Measurements from ENCODE around the gene WDR41.

The WDR41 gene

DNA sequence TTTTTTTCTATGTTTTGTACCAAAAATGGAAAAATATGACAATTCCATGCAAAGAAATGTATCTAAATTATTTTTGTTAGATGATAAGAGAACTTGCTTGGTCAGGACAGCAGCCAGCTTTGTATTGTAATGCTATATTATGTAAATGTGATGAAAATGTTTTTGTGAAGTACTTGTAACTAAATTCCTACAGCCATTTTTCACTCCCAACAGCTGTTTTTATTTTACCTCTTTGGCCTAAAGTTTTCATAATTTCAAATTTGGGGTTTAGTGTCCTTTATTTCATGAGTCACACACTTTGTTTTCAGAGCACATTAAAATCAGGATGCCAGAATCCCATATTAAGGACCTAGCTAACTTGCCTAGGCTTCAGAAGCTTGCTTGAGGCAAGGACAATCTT is 64.1 kb downstream of the WDR41 start:
- Histone ChIP-seq H3K4me3 (no peak overlapping the region), H3K27ac (peak overlapping the region; percentile 61 to 64), H3K27me3 (no peaks in the 10 kb centered on the region), H3K4me1 (peaks cover 0 to 76% (median 28%) of the 10 kb centered on the region in 4 donors), H3K9me3 (no peaks in the 10 kb centered on the region), H3K36me3 (peaks cover 22 to 28% (median 27%) of the 10 kb centered on the region in 3 donors)
- TF ChIP-seq, protein P1, sequence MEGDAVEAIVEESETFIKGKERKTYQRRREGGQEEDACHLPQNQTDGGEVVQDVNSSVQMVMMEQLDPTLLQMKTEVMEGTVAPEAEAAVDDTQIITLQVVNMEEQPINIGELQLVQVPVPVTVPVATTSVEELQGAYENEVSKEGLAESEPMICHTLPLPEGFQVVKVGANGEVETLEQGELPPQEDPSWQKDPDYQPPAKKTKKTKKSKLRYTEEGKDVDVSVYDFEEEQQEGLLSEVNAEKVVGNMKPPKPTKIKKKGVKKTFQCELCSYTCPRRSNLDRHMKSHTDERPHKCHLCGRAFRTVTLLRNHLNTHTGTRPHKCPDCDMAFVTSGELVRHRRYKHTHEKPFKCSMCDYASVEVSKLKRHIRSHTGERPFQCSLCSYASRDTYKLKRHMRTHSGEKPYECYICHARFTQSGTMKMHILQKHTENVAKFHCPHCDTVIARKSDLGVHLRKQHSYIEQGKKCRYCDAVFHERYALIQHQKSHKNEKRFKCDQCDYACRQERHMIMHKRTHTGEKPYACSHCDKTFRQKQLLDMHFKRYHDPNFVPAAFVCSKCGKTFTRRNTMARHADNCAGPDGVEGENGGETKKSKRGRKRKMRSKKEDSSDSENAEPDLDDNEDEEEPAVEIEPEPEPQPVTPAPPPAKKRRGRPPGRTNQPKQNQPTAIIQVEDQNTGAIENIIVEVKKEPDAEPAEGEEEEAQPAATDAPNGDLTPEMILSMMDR (IDR thresholded peaks at IDR 0.05): no peak
- DNase-seq: no peak
- intact Hi-C loops (cut with DNase I; ENCODE audit: low total_unique reads): loop anchor here (10.0 kb wide), 1 partner anchor 63 kb away; no protein-coding TSS in a partner anchor

DNA sequence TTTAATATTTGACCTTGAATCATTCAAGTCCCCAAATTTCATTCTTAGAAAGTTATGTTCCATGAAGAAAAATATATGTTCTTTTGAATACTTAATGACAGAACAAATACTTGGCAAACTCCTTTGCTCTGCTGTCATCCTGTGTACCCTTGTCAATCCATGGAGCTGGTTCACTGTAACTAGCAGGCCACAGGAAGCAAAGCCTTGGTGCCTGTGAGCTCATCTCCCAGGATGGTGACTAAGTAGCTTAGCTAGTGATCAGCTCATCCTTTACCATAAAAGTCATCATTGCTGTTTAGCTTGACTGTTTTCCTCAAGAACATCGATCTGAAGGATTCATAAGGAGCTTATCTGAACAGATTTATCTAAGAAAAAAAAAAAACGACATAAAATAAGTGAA is 65.4 kb downstream of the WDR41 start:
- Histone ChIP-seq H3K9me3 (no peaks in the 10 kb centered on the region), H3K27me3 (no peaks in the 10 kb centered on the region), H3K4me1 (peaks cover 0 to 76% (median 28%) of the 10 kb centered on the region in 4 donors), H3K36me3 (peaks cover 10 to 16% (median 14%) of the 10 kb centered on the region in 3 donors), H3K4me3 (no peak overlapping the region), H3K27ac (peak overlapping the region; percentile 61 to 64)
- DNase-seq: no peak
- intact Hi-C loops (cut with DNase I; ENCODE audit: low total_unique reads): loop anchor here (10.0 kb wide), 1 partner anchor 62 kb away; no protein-coding TSS in a partner anchor
- TF ChIP-seq, protein P1 (IDR thresholded peaks at IDR 0.05): no peak

DNA sequence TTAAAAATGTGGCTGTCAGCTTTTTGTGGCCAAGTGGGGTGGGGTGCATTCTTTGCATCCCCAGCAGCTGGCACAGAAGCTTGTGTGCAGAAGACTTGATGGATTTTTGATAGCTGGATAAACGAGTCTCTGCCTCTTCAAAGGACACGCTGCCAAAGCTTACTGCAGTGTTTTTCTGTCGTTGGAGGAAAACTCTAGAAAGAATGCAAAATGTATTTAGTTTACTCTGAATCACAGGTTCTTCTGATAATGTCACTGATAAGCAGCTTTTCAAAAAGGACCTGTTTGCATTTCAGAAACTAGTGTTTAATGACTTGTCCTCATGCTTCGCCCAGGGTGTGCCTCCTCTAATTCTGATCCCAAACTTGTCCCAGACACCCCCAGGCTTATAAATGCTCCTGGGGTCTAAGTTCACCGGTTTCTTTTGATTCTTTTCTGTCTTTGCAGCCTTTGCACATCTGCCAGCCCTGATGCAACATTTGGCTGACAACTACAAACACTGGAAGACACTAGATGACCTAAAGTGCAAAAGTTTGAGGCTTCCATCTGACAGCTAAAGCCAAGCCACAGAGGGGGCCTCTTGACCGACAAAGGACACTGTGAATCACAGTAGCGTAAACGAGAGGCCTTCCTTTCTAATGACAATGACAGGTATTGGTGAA is 66.0 kb downstream of the WDR41 start:
- intact Hi-C loops (cut with DNase I; ENCODE audit: low total_unique reads): loop anchor here (10.0 kb wide), 1 partner anchor 61 kb away; no protein-coding TSS in a partner anchor
- Histone ChIP-seq H3K4me3 (no peak overlapping the region), H3K4me1 (peaks cover 0 to 76% (median 28%) of the 10 kb centered on the region in 4 donors), H3K9me3 (no peaks in the 10 kb centered on the region), H3K27me3 (no peaks in the 10 kb centered on the region), H3K27ac (peak overlapping the region; percentile 61 to 64), H3K36me3 (peaks cover 6 to 12% (median 9%) of the 10 kb centered on the region in 3 donors)
- TF ChIP-seq, protein P1 (IDR thresholded peaks at IDR 0.05): no peak
- DNase-seq: no peak

DNA sequence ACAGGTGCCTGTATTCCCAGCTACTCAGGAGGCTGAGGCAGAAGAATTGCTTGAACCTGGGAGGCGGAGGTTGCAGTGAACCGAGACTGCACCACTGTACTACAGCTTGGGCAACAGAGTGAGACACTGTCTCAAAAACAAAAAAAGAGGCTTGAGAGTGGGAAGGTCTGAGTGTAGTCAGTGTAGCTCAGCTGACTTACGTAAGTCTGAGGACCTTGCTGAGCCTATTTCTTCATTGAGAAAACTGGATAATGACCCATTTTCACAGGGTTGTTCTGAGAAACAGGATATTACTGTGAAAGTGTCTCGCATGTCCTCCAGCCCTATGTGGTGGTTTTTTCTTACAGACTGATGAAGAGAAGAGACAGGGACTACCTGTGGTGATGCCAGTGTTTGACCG is 66.7 kb downstream of the WDR41 start:
- H3K9me3 ChIP-seq: no peaks in the 10 kb centered on the region
- H3K27me3 ChIP-seq: no peaks in the 10 kb centered on the region
- peaks cover 0 to 69% (median 28%) of the 10 kb centered on the region in 4 donors for H3K4me1 ChIP-seq
- no peak for DNase-seq
- TF ChIP-seq, protein P1 (IDR thresholded peaks at IDR 0.05): no peak
- no peak overlapping the region for H3K4me3 ChIP-seq
- intact Hi-C loops (cut with DNase I; ENCODE audit: low total_unique reads): loop anchor here (10.0 kb wide), 1 partner anchor 61 kb away; no protein-coding TSS in a partner anchor
- peak overlapping the region; percentile 61 to 64 for H3K27ac ChIP-seq
- peaks cover 0 to 5% (median 3%) of the 10 kb centered on the region in 3 donors for H3K36me3 ChIP-seq

DNA sequence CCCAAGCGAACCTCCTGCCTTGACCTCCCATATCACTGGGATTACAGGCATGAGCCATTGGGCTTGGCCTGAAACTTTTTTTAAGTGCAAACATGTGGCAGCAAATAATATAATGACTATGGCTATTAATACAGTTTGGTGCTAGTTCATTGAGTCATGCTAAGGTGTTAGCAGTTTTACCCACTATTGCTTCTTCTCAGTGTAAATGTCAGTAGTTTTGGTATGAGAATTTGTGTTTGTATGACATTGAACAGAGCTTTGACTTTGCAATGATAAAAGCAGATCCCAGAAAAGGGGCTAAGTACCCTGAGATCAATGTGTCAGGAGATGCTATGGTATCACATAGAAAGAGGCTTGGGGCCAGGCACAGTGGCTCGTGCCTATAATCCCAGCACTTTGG is 67.2 kb downstream of the WDR41 start:
- no peaks in the 10 kb centered on the region for H3K36me3 ChIP-seq
- TF ChIP-seq, protein P1 (IDR thresholded peaks at IDR 0.05): no peak
- DNase-seq: no peak
- no peaks in the 10 kb centered on the region for H3K27me3 ChIP-seq
- H3K4me1 ChIP-seq: peaks cover 0 to 67% (median 28%) of the 10 kb centered on the region in 4 donors
- intact Hi-C loops (cut with DNase I; ENCODE audit: low total_unique reads): loop anchor here (10.0 kb wide), 1 partner anchor 60 kb away; no protein-coding TSS in a partner anchor
- H3K4me3 ChIP-seq: no peak overlapping the region
- peak overlapping the region; percentile 61 to 64 for H3K27ac ChIP-seq
- no peaks in the 10 kb centered on the region for H3K9me3 ChIP-seq
